ENCODE data around the gene ROR1.

ROR1 gene

GRCh38 chr1:63828322-63829044 lies 54.7 kb downstream of the ROR1 start:
- peak overlapping the region; percentile 54 to 61 for H3K4me3 Mint-ChIP-seq
- H3K4me1 Mint-ChIP-seq: peaks cover 36 to 56% of the 10 kb centered on the region in 2 donors
- peaks cover 4 to 7% of the 10 kb centered on the region in 2 donors for H3K9me3 Mint-ChIP-seq
- H3K36me3 Mint-ChIP-seq: peaks cover 4 to 11% of the 10 kb centered on the region in 2 donors
- ATAC-seq (replicated peaks) (peak; percentile 98), DNase-seq (peak; percentile 25)
- H3K27me3 Mint-ChIP-seq: no peaks in the 10 kb centered on the region
- peak overlapping the region; percentile 88 for H3K27ac Mint-ChIP-seq

GRCh38 chr1:63829349-63830327 lies 55.8 kb downstream of the ROR1 start:
- ATAC-seq (replicated peaks): no peak
- Mint-ChIP-seq H3K36me3 (peaks cover 4 to 11% of the 10 kb centered on the region in 2 donors), H3K27ac (peak overlapping the region; percentile 49), H3K27me3 (peaks cover 0 to 2% of the 10 kb centered on the region in 2 donors), H3K4me3 (no peak overlapping the region), H3K9me3 (peaks cover 4 to 9% of the 10 kb centered on the region in 2 donors), H3K4me1 (peaks cover 38 to 66% of the 10 kb centered on the region in 2 donors)
- no peak for DNase-seq

- DNase-seq (no peak), ATAC-seq (replicated peaks) (no peak)
- H3K27ac Mint-ChIP-seq: no peak overlapping the region
- H3K4me1 Mint-ChIP-seq: peaks cover 50 to 84% of the 10 kb centered on the region in 2 donors
- no peak overlapping the region for H3K4me3 Mint-ChIP-seq
- H3K9me3 Mint-ChIP-seq: peaks cover 4 to 8% of the 10 kb centered on the region in 2 donors
- H3K27me3 Mint-ChIP-seq: peaks cover 0 to 6% of the 10 kb centered on the region in 2 donors
- H3K36me3 Mint-ChIP-seq: peaks cover 4 to 11% of the 10 kb centered on the region in 2 donors
Observed at GRCh38 chr1:63831409-63831808, 57.6 kb downstream of the ROR1 start.

GRCh38 chr1:63833363-63834119 lies 59.7 kb downstream of the ROR1 start:
- H3K27me3 Mint-ChIP-seq: peaks cover 0 to 6% of the 10 kb centered on the region in 2 donors
- peak overlapping the region; percentile 68 for H3K27ac Mint-ChIP-seq

GRCh38 chr1:63835128-63835527 lies 61.3 kb downstream of the ROR1 start:
- ATAC-seq (replicated peaks) (no peak), DNase-seq (no peak)
- Mint-ChIP-seq H3K36me3 (peaks cover 3 to 6% of the 10 kb centered on the region in 2 donors), H3K4me1 (peaks cover 40 to 78% of the 10 kb centered on the region in 2 donors), H3K9me3 (peaks cover 4 to 5% of the 10 kb centered on the region in 2 donors), H3K27ac (no peak overlapping the region), H3K27me3 (peaks cover 0 to 6% of the 10 kb centered on the region in 2 donors), H3K4me3 (no peak overlapping the region)

More at GRCh38 chr1:63833363-63834119, 59.7 kb downstream of the ROR1 start:
- Mint-ChIP-seq H3K4me1 (peaks cover 52 to 88% of the 10 kb centered on the region in 2 donors), H3K9me3 (peaks cover 4 to 8% of the 10 kb centered on the region in 2 donors), H3K36me3 (peaks cover 4 to 11% of the 10 kb centered on the region in 2 donors), H3K4me3 (no peak overlapping the region)
- no peak for ATAC-seq (replicated peaks)
- DNase-seq: no peak

GRCh38 chr1:63836374-63836773 lies 62.6 kb downstream of the ROR1 start:
- Mint-ChIP-seq H3K4me3 (peak overlapping the region; percentile 31 to 79), H3K9me3 (peaks cover 4 to 5% of the 10 kb centered on the region in 2 donors), H3K36me3 (peaks cover 0 to 6% of the 10 kb centered on the region in 2 donors), H3K4me1 (peaks cover 33 to 65% of the 10 kb centered on the region in 2 donors), H3K27me3 (peaks cover 0 to 6% of the 10 kb centered on the region in 2 donors), H3K27ac (peak overlapping the region; percentile 86)
- no peak for DNase-seq
- peak; percentile 55 to 60 for ATAC-seq (replicated peaks)

GRCh38 chr1:63836830-63837229 lies 63.0 kb downstream of the ROR1 start:
- peak; percentile 15 for DNase-seq
- Mint-ChIP-seq H3K4me3 (peak overlapping the region; percentile 31 to 79), H3K27me3 (peaks cover 0 to 8% of the 10 kb centered on the region in 2 donors), H3K9me3 (peaks cover 4 to 5% of the 10 kb centered on the region in 2 donors), H3K4me1 (peaks cover 31 to 61% of the 10 kb centered on the region in 2 donors), H3K27ac (peak overlapping the region; percentile 86), H3K36me3 (peaks cover 0 to 5% of the 10 kb centered on the region in 2 donors)
- peak; percentile 94 to 95 for ATAC-seq (replicated peaks)

- Mint-ChIP-seq H3K4me1 (peaks cover 10 to 27% of the 10 kb centered on the region in 2 donors), H3K27me3 (peaks cover 5 to 10% of the 10 kb centered on the region in 2 donors), H3K36me3 (no peaks in the 10 kb centered on the region), H3K4me3 (no peak overlapping the region), H3K27ac (no peak overlapping the region), H3K9me3 (no peaks in the 10 kb centered on the region)
- DNase-seq (no peak), ATAC-seq (replicated peaks) (no peak)
Observed at GRCh38 chr1:63843010-63843409, 69.2 kb downstream of the ROR1 start.

- no peaks in the 10 kb centered on the region for H3K36me3 Mint-ChIP-seq
- no peak for ATAC-seq (replicated peaks)
- H3K27ac Mint-ChIP-seq: no peak overlapping the region
- H3K4me3 Mint-ChIP-seq: no peak overlapping the region
- H3K27me3 Mint-ChIP-seq: peaks cover 5 to 10% of the 10 kb centered on the region in 2 donors
- no peaks in the 10 kb centered on the region for H3K9me3 Mint-ChIP-seq
- no peak for DNase-seq
- peaks cover 10 to 26% of the 10 kb centered on the region in 2 donors for H3K4me1 Mint-ChIP-seq
Observed at GRCh38 chr1:63843884-63844283, 70.1 kb downstream of the ROR1 start.

GRCh38 chr1:63845346-63845745 lies 71.5 kb downstream of the ROR1 start:
- Mint-ChIP-seq H3K4me3 (no peak overlapping the region), H3K27me3 (peaks cover 5 to 10% of the 10 kb centered on the region in 2 donors), H3K9me3 (no peaks in the 10 kb centered on the region), H3K27ac (no peak overlapping the region), H3K4me1 (peaks cover 10 to 23% of the 10 kb centered on the region in 2 donors), H3K36me3 (no peaks in the 10 kb centered on the region)
- DNase-seq (no peak), ATAC-seq (replicated peaks) (no peak)

- peaks cover 10 to 23% of the 10 kb centered on the region in 2 donors for H3K4me1 Mint-ChIP-seq
- H3K27ac Mint-ChIP-seq: no peak overlapping the region
- H3K27me3 Mint-ChIP-seq: peaks cover 4 to 5% of the 10 kb centered on the region in 2 donors
- H3K36me3 Mint-ChIP-seq: no peaks in the 10 kb centered on the region
- no peak for ATAC-seq (replicated peaks)
- no peak for DNase-seq
- H3K4me3 Mint-ChIP-seq: no peak overlapping the region
- H3K9me3 Mint-ChIP-seq: no peaks in the 10 kb centered on the region
Observed at GRCh38 chr1:63847308-63847910, 73.6 kb downstream of the ROR1 start.

GRCh38 chr1:63848733-63849132 lies 74.9 kb downstream of the ROR1 start:
- Mint-ChIP-seq H3K4me1 (peaks cover 10 to 22% of the 10 kb centered on the region in 2 donors), H3K27me3 (no peaks in the 10 kb centered on the region), H3K27ac (no peak overlapping the region), H3K4me3 (no peak overlapping the region), H3K9me3 (no peaks in the 10 kb centered on the region), H3K36me3 (no peaks in the 10 kb centered on the region)
- no peak for ATAC-seq (replicated peaks)
- DNase-seq: no peak

GRCh38 chr1:63849149-63849548 lies 75.3 kb downstream of the ROR1 start:
- Mint-ChIP-seq H3K36me3 (no peaks in the 10 kb centered on the region), H3K27me3 (no peaks in the 10 kb centered on the region), H3K4me1 (peaks cover 10 to 18% of the 10 kb centered on the region in 2 donors), H3K4me3 (no peak overlapping the region), H3K9me3 (no peaks in the 10 kb centered on the region), H3K27ac (no peak overlapping the region)
- no peak for ATAC-seq (replicated peaks)
- DNase-seq: no peak
